NCI-H128 (cell line): ENCODE results near the gene ACTG1.

Source experiments
- DNase-seq: peaks from one replicate; lab custom pipeline; 2025; ENCODE audit not compliant: unreplicated experiment; lab: John Stamatoyannopoulos, UW

Gene ACTG1

DNA sequence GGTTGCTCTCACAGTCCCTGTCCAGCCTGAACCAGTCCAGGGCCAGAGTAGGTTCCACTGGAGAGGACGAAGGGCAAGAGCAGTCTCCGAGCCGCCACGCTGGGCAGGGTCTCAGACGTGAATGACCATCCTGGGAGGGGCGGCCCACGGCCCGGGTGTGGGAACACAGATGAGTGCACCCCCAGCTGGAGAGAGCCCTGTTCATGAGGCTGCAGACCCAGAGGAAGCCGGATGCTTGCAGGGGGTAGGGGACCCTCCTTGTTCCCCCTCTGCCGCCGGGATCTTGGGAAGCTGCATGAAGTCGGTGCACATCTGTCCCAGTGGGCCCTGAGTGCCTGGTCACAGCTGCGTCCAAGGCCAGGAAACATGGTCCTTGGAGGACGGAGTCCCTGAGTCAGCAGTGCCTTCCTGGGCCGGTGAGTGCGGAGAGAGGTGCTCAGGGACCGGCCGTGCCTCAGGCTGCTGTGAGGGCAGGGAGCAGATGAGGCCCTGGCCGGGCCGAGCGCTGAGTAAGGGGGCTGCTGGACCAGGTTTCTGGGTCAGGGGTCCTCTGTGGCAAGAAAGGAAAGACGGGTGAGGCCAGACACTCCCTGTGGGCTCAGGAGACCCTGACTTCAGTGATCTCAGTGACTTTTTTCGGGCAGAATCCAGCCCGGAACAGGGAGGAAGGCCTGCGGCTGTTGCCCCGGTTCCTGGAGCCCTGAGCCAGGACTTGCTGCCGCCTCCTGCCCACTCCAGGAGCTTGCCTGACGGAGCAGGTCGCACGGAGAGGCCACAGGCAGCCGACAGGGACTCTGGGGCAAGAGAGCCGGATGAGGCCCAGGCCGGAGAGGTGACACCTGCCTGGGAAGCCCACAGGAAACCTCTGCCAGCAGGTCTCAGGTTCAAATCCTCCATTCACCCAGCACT lies 45.8 kb downstream of the ACTG1 start:
- no peak for DNase-seq

DNA sequence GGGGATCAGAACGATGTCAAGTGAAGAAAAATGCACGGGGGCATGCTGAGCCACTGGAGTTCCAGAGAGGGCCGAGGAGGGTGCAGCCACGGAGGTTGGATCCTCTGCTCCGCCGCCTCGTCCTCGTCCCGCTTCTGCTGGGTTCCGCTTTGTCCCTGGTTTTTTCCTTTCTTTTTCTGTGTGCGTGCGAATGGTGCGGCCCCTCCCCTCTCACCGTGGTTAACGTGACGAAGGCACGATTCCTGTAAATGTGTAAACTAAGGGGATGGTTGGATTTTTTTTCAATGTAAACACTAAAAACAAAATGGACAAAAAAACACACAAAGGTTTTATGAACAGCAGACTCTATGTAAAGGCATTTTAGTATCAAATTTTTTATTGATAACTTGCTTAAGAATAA lies 46.7 kb downstream of the ACTG1 start:
- no peak for DNase-seq

DNA sequence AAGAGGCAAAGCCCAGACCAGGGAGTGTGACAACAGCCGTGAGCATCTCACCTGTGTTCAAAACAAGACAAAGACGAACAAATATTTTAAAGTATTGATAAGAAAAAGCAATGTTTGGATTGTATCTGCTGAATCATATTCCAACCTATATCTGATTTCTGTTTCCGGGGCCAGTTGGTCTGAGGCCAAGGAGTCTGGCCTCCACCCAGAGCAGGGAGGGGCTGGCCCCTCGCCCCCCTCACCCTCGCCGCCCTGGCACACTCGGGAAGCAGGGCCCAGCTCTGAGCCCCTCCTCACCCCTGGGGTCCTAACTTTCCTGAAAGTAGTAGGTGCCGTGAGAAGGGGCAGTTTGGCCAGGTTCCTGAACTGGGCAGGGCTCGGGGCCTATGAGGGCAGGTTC lies 48.0 kb downstream of the ACTG1 start:
- no peak for DNase-seq

DNA sequence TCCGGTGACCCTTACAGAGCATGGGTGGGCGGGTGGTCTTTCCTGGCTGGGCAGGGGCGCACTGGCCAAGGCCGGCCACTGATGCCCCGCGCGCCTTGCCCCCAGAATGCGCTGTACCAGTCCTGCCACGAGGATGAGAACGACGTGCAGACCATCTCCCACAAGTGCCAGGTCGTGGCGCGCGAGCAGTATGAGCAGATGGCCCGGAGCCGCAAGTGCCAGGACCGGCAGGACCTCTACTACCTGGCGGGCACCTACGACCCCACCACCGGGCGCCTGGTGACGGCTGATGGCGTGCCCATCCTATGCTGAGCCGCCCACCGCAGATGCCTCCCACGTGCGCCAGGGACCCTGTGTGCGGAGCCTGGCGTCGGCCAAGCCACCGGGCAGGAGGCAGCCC lies 49.1 kb downstream of the ACTG1 start:
- DNase-seq, result no peak

DNA sequence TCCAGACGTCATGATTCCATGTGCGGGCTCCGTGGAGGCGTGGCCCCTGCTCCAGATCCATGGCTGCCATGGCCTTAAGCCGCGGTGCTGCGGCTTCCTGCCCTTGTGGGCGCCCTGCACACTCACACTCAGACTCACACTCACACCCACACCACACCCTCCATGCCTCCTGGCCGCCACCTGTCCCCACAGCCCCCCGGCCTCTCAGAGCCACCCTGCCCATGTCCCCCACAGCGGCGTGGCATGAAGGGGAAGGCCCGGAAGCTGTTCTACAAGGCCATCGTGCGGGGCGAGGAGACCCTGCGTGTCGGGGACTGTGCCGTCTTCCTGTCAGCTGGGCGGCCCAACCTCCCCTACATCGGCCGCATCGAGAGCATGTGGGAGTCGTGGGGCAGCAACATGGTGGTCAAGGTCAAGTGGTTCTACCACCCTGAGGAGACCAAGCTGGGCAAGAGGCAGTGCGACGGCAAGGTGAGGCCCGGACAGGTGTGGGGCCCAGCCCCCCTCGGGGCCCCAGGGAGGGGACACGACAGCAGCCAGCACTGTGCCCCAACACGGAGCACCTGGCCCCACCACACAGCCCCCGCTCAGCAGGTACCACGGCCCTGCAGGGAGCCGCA lies 50.0 kb downstream of the ACTG1 start:
- no peak for DNase-seq

DNA sequence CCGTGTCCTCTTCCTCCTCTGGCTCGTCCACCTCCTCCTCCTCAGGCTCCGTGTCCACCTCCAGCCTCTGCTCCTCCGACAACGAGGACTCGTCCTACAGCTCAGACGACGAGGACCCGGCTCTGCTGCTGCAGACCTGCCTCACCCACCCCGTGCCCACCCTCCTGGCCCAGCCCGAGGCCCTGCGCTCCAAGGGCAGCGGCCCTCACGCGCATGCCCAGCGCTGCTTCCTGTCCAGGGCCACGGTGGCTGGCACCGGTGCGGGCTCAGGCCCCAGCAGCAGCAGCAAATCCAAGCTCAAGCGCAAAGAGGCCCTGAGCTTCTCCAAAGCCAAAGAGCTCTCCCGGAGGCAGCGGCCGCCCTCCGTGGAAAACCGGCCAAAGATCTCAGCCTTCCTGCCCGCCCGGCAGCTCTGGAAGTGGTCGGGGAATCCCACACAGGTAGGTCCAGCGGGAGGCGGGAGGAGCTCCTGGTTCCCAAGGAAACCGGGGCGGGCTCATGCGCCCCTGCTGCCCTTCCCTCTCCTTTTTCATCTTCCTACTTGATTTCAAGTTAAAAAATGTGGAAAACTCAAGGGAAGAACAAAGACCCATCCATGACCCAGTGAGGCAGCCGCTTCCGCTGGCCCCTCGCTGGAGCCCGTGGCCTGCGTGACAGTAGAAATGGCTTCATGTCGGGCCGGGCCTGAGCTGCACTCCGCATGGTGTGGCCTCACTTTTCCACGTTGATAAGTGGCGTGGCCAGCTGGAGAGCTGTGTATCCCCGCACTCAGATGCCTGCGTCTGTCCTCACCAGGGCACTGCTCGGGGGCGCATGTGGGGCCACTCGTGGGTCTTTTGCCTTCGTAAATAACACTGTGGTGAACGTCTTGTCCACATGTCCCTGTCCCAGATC lies 50.7 kb downstream of the ACTG1 start:
- no peak for DNase-seq

DNA sequence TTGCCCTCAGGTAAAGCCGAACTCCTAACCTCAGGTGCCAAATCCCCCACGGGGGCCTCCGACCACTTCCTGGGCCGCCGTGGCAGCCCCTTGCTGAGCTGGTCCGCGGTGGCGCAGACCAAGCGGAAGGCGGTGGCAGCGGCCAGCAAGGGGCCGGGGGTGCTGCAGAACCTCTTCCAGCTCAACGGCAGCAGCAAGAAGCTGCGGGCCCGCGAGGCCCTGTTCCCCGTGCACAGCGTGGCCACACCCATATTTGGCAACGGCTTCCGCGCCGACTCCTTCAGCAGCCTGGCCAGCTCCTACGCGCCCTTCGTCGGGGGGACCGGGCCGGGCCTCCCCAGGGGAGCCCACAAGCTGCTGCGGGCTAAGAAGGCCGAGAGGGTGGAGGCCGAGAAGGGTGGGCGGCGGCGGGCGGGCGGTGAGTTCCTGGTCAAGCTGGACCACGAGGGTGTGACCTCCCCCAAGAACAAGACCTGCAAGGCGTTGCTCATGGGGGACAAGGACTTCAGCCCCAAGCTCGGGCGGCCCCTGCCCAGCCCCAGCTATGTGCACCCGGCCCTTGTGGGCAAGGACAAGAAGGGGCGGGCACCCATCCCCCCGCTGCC lies 51.6 kb downstream of the ACTG1 start:
- DNase-seq, result no peak
